GM21619 (cell line): Measurements from ENCODE around the gene RNF208.

Experiments
- ATAC-seq: cut with Tn5 transposase; IDR thresholded peaks from one replicate; pipeline ENCODE4 v1.9.1; 2021; ENCODE audit not compliant: unreplicated experiment

RNF208 gene

GRCh38 chr9:137178201-137178938, 43.7 kb downstream of the RNF208 start:
- no peak for ATAC-seq

GRCh38 chr9:137176302-137177182, 45.5 kb downstream of the RNF208 start:
- no peak for ATAC-seq

GRCh38 chr9:137175345-137175961, 46.6 kb downstream of the RNF208 start:
- ATAC-seq: no peak

GRCh38 chr9:137174722-137175293, 47.2 kb downstream of the RNF208 start:
- no peak for ATAC-seq

GRCh38 chr9:137173796-137174664, 48.0 kb downstream of the RNF208 start:
- ATAC-seq: no peak

- ATAC-seq: no peak
Observed at GRCh38 chr9:137172901-137173795, 48.9 kb downstream of the RNF208 start.

GRCh38 chr9:137171149-137171900, 50.7 kb downstream of the RNF208 start:
- ATAC-seq: no peak

GRCh38 chr9:137170486-137171148, 51.4 kb downstream of the RNF208 start:
- ATAC-seq: no peak
